PC-9 (cell line): ENCODE data around the gene SERPINE1. TPM values are rescaled to one million over a fixed set of nuclear protein-coding genes. Genes with fewer than 3 reads are reported as not detected.
"Not testable (repeated sequence)": the region's sequence is repeated elsewhere in the genome, so short reads cannot be mapped to it uniquely, and the experiment has no call there.

Experiments used
- BruUV-seq: library from RNA; stranded (reverse); fragments of 400-500 nt; replicated peaks from 2 replicates; lab custom pipeline; 2021; lab: Mats Ljungman, UMichigan
- CTCF ChIA-PET: fragments of 300-600 bp; sonication (Branson Sonifier 250); formaldehyde crosslinking; loops from one replicate; lab custom pipeline; 2022; ENCODE audit warnings: antibody characterized with exemption; lab: Charles Lee
- POLR2A ChIA-PET: fragments of 300-600 bp; sonication (Branson Sonifier 250); formaldehyde crosslinking; loops from one replicate; lab custom pipeline; 2022; ENCODE audit warnings: antibody characterized with exemption; ENCODE audit not compliant: unreplicated experiment; lab: Charles Lee
- DNase-seq, 2 experiments: peaks; one replicate each; pipeline versions ENCODE4 v3.0.0 to v3.0.0-alpha.2; 2015 to 2022; ENCODE audit warnings: mixed read lengths in 1 of 2
- H2AFZ ChIP-seq: fragments of 200-600 bp; sonication (generic); 2 replicates; pipeline ENCODE4 v1.8.1; 2017; ENCODE audit warnings: antibody characterized with exemption
- H3F3A ChIP-seq: fragments of 200-600 bp; sonication (generic); 2 replicates; pipeline ENCODE4 v1.8.1; 2017; ENCODE audit warnings: antibody characterized with exemption, mild to moderate bottlenecking, low read depth; ENCODE audit not compliant: insufficient read depth
- H3K27ac ChIP-seq: fragments of 200-600 bp; sonication (generic); 2 replicates; pipeline ENCODE4 v1.6.1; 2016; ENCODE audit warnings: mixed run types
- H3K27me3 ChIP-seq: fragments of 200-600 bp; sonication (generic); 2 replicates; pipeline ENCODE4 v1.6.1; 2016; ENCODE audit warnings: low read depth, mixed run types; ENCODE audit not compliant: insufficient read depth
- H3K36me3 ChIP-seq: fragments of 200-600 bp; sonication (generic); 2 replicates; pipeline ENCODE4 v1.6.1; 2016; ENCODE audit warnings: low read depth, mixed run types
- H3K4me1 ChIP-seq: fragments of 200-600 bp; sonication (generic); replicated peaks from 2 replicates; pipeline ENCODE4 v1.6.1; 2016; ENCODE audit warnings: mixed run types; ENCODE audit not compliant: insufficient read depth
- H3K4me2 ChIP-seq: fragments of 200-600 bp; sonication (generic); 2 replicates; pipeline ENCODE4 v1.6.1; 2017; ENCODE audit warnings: mixed run types
- H3K4me3 ChIP-seq: fragments of 200-600 bp; sonication (generic); 2 replicates; pipeline ENCODE4 v1.6.1; 2016; ENCODE audit warnings: mixed run types
- H3K79me2 ChIP-seq: fragments of 200-600 bp; sonication (generic); 2 replicates; pipeline ENCODE4 v1.6.1; 2017; ENCODE audit warnings: low read depth, mixed run types
- H3K9me2 ChIP-seq: fragments of 200-600 bp; sonication (generic); 2 replicates; pipeline ENCODE4 v1.8.1; 2017; ENCODE audit warnings: mild to moderate bottlenecking; ENCODE audit not compliant: insufficient read depth
- H3K9me3 ChIP-seq: fragments of 200-600 bp; sonication (generic); 2 replicates; pipeline ENCODE4 v1.8.1; 2016; ENCODE audit warnings: low read depth; ENCODE audit not compliant: insufficient read depth
- H4K20me1 ChIP-seq: fragments of 200-600 bp; sonication (generic); 2 replicates; pipeline ENCODE4 v1.8.1; 2017; ENCODE audit not compliant: insufficient read depth
- EZH2 ChIP-seq: fragments of 200-600 bp; sonication (generic); IDR thresholded peaks from 2 replicates; pipeline ENCODE4 v1.8.0; 2017; ENCODE audit warnings: antibody characterized with exemption, low read depth
- intact Hi-C: fragments of 100-400 bp; cut with micrococcal nuclease; formaldehyde crosslinking; loops from one replicate; pipeline ENCODE4 v1.10.0; 2022; ENCODE audit not compliant: unreplicated experiment
- total RNA-seq: library from RNA; stranded (reverse); gene quantifications from 2 replicates; pipeline ENCODE4 v1.2.3, GENCODE V29; 2021
- TF ChIP-seq, protein P1 (sequence below): fragments of 200-600 bp; sonication (generic); conservative IDR thresholded peaks from 2 replicates; pipeline ENCODE4 v1.6.1; 2017; ENCODE audit warnings: mixed run types, antibody characterized with exemption, mild to moderate bottlenecking, moderate library complexity

The SERPINE1 gene
- total RNA-seq, 1 experiment from 2014 or later, result 36.2 TPM

- H3K4me2 ChIP-seq, result peak overlapping the region; percentile 69
These were observed 17.5 kb upstream of the SERPINE1 start for GRCh38 chr7:101109368-101109767.

DNA sequence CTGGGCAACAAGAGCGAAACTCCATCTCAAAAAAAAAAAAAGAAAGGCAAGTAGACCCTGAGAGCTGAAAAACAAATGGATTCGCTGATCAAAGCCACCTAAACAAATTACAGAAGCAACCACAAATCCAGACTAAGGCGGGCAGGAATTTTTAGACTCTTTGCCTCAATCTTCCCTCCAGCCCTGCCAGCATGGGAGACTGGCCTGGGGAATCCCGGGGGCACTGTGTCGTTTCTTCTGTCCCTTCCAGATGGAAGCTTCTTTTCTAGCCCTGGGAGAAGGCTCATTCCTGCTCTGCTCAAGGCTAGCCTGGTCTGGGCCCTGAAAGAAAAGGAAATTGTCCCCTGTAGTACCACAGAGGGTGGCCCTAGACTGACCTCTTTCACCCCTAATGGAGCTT, 15.6 kb upstream of the SERPINE1 start:
- Histone ChIP-seq H3K27me3 (no peaks in the 10 kb centered on the region), H3K27ac (no peak overlapping the region), H3K4me3 (no peak overlapping the region), H4K20me1 (no peaks in the 10 kb centered on the region), H3F3A (peaks cover 37% of the 10 kb centered on the region), H2AFZ (no peak overlapping the region), H3K36me3 (no peaks in the 10 kb centered on the region), H3K79me2 (no peaks in the 10 kb centered on the region), H3K4me1 (peaks cover 44% of the 10 kb centered on the region), H3K4me2 (no peak overlapping the region), H3K9me2 (no peaks in the 10 kb centered on the region), H3K9me3 (no peaks in the 10 kb centered on the region)
- POLR2A ChIA-PET, result interaction anchor here (0.6 to 0.8 kb wide), 2 partner anchors 10 to 27 kb away, joined by 4 to 9 read pairs; no protein-coding TSS in a partner anchor
- intact Hi-C loops, result no loop called here
- DNase-seq, result no peak
- CTCF ChIA-PET, result interaction anchor here (0.5 kb wide), 1 partner anchor 123 kb away, joined by 3 read pairs; no protein-coding TSS in a partner anchor
- TF ChIP-seq EZH2, result no peak
- TF ChIP-seq, protein P1, sequence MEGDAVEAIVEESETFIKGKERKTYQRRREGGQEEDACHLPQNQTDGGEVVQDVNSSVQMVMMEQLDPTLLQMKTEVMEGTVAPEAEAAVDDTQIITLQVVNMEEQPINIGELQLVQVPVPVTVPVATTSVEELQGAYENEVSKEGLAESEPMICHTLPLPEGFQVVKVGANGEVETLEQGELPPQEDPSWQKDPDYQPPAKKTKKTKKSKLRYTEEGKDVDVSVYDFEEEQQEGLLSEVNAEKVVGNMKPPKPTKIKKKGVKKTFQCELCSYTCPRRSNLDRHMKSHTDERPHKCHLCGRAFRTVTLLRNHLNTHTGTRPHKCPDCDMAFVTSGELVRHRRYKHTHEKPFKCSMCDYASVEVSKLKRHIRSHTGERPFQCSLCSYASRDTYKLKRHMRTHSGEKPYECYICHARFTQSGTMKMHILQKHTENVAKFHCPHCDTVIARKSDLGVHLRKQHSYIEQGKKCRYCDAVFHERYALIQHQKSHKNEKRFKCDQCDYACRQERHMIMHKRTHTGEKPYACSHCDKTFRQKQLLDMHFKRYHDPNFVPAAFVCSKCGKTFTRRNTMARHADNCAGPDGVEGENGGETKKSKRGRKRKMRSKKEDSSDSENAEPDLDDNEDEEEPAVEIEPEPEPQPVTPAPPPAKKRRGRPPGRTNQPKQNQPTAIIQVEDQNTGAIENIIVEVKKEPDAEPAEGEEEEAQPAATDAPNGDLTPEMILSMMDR, result no peak
- BruUV-seq, result no TSS peak

More at GRCh38 chr7:101109368-101109767, 17.5 kb upstream of the SERPINE1 start:
- no peak for TF ChIP-seq EZH2
- TF ChIP-seq, protein P1, result no peak
- no TSS peak for BruUV-seq
- peak in 1 of 2 experiments; percentile 42 for DNase-seq
- intact Hi-C loops, result loop anchor here (1.0 kb wide), 2 partner anchors 8 to 9 kb away; no protein-coding TSS in a partner anchor
- H3K4me1 ChIP-seq, result peaks cover 41% of the 10 kb centered on the region
- no peaks in the 10 kb centered on the region for H3K27me3 ChIP-seq
- H3K27ac ChIP-seq, result peak overlapping the region; percentile 94
- H3K36me3 ChIP-seq, result no peaks in the 10 kb centered on the region
- H3K79me2 ChIP-seq, result no peaks in the 10 kb centered on the region
- peaks cover 31% of the 10 kb centered on the region for H3F3A ChIP-seq
- H4K20me1 ChIP-seq, result no peaks in the 10 kb centered on the region
- POLR2A ChIA-PET, result interaction anchor here (0.5 to 1.2 kb wide), 6 partner anchors 8 to 497 kb away, joined by 3 to 27 read pairs (median 7); partner anchors contain the start of gene MOSPD3
- 0 out of 2 replicates have a peak overlapping the region, but pooled peaks have one; percentile 48 for H2AFZ ChIP-seq
- CTCF ChIA-PET, result interaction anchor here (0.6 to 0.9 kb wide), 2 partner anchors 9 to 56 kb away, joined by 3 read pairs; no protein-coding TSS in a partner anchor
- H3K9me3 ChIP-seq, result no peaks in the 10 kb centered on the region
- no peaks in the 10 kb centered on the region for H3K9me2 ChIP-seq
- H3K4me3 ChIP-seq, result no peak overlapping the region

GRCh38 chr7:101112233-101112632, 14.7 kb upstream of the SERPINE1 start:
- intact Hi-C loops, result no loop called here
- POLR2A ChIA-PET, result no interaction called here
- Histone ChIP-seq H3K4me3 (no peak overlapping the region), H3F3A (peaks cover 43% of the 10 kb centered on the region), H3K27me3 (no peaks in the 10 kb centered on the region), H3K9me3 (no peaks in the 10 kb centered on the region), H3K4me2 (no peak overlapping the region), H3K27ac (no peak overlapping the region), H4K20me1 (no peaks in the 10 kb centered on the region), H3K79me2 (no peaks in the 10 kb centered on the region), H2AFZ (no peak overlapping the region), H3K36me3 (no peaks in the 10 kb centered on the region), H3K4me1 (peaks cover 46% of the 10 kb centered on the region), H3K9me2 (no peaks in the 10 kb centered on the region)
- no peak for DNase-seq
- no peak for TF ChIP-seq EZH2
- TF ChIP-seq, protein P1, result no peak
- BruUV-seq, result no TSS peak
- CTCF ChIA-PET, result no interaction called here

GRCh38 chr7:101113140-101113539, 13.8 kb upstream of the SERPINE1 start:
- POLR2A ChIA-PET, result interaction anchor here (0.6 kb wide), 1 partner anchor 14 kb away, joined by 4 read pairs; the partner anchor contains the start of gene SERPINE1
- H2AFZ ChIP-seq, H3K9me2 ChIP-seq, BruUV-seq, H3K27me3 ChIP-seq, DNase-seq, H3K9me3 ChIP-seq, CTCF ChIA-PET, H3K79me2 ChIP-seq, H3K36me3 ChIP-seq, H3K4me3 ChIP-seq, H4K20me1 ChIP-seq, intact Hi-C loops, H3K27ac ChIP-seq, H3K4me2 ChIP-seq: not testable (repeated sequence)
- Histone ChIP-seq H3K4me1 (peaks cover 46% of the 10 kb centered on the region), H3F3A (peaks cover 43% of the 10 kb centered on the region)
